CD4-positive, alpha-beta T cell treated with Interleukin-17A for 1 hour (primary cell): ENCODE measurements around the gene LSM14B.
"Not testable (repeated sequence)": the region's sequence is repeated elsewhere in the genome, so short reads cannot be mapped to it uniquely, and the experiment has no call there.

Experiments
- DNase-seq: peaks from one replicate; pipeline ENCODE4 v3.0.0-alpha.2; 2020

LSM14B gene

GRCh38 chr20:62121776-62122653, at the start of gene LSM14B:
Gene LSM14B, plus strand, starts transcription at chr20:62122475. Its CDS starts 192 bp downstream, at chr20:62122667.
- DNase-seq = peak; percentile 96

- no peak for DNase-seq
These were observed 49.0 kb upstream of the LSM14B start for GRCh38 chr20:62073323-62073722.

- DNase-seq = no peak
These were observed 43.1 kb upstream of the LSM14B start for GRCh38 chr20:62079166-62079565.

- DNase-seq = no peak
These were observed 41.9 kb upstream of the LSM14B start for GRCh38 chr20:62080249-62080990.

GRCh38 chr20:62083312-62083711, 39.0 kb upstream of the LSM14B start:
- DNase-seq = no peak

GRCh38 chr20:62084224-62084623, 38.1 kb upstream of the LSM14B start:
- DNase-seq = not testable (repeated sequence)

GRCh38 chr20:62085206-62085605, 37.1 kb upstream of the LSM14B start:
- no peak for DNase-seq

- DNase-seq = no peak
These were observed 35.0 kb upstream of the LSM14B start for GRCh38 chr20:62087227-62087626.

GRCh38 chr20:62087632-62088031, 34.6 kb upstream of the LSM14B start:
- DNase-seq = no peak

- peak; percentile 6 for DNase-seq
These were observed 33.8 kb upstream of the LSM14B start for GRCh38 chr20:62088258-62089127.

GRCh38 chr20:62089393-62089792, 32.9 kb upstream of the LSM14B start:
- no peak for DNase-seq

GRCh38 chr20:62096421-62097380, 25.6 kb upstream of the LSM14B start:
- DNase-seq = no peak

GRCh38 chr20:62097881-62098407, 24.3 kb upstream of the LSM14B start:
- no peak for DNase-seq

GRCh38 chr20:62101078-62101477, 21.2 kb upstream of the LSM14B start:
- no peak for DNase-seq

- no peak for DNase-seq
These were observed 18.6 kb upstream of the LSM14B start for GRCh38 chr20:62103508-62104233.

- DNase-seq = no peak
These were observed 18.0 kb upstream of the LSM14B start for GRCh38 chr20:62104234-62104789.

GRCh38 chr20:62104791-62105345, 17.4 kb upstream of the LSM14B start:
- DNase-seq = no peak

- DNase-seq = no peak
These were observed 16.7 kb upstream of the LSM14B start for GRCh38 chr20:62105592-62105991.

GRCh38 chr20:62111148-62111547, 11.1 kb upstream of the LSM14B start:
- no peak for DNase-seq

GRCh38 chr20:62112368-62112767, 9.9 kb upstream of the LSM14B start:
- DNase-seq = no peak
